K562 (cell line): Measurements from ENCODE around the gene MKRN3.

Experiments used
- ATF1 ChIP-seq, 2 experiments: fragments of 450-650 bp in 1 of 2; IDR thresholded peaks; 2 replicates each; pipeline ENCODE4 v1.6.1; 2016; ENCODE audit warnings: missing compliant biosample characterization in 1 of 2, missing genetic modification characterization in 1 of 2
- CBFA2T2 ChIP-seq: fragments of 450-650 bp; conservative IDR thresholded peaks from 2 replicates; pipeline ENCODE4 v1.6.1; 2017; ENCODE audit warnings: mild to moderate bottlenecking
- CBX1 ChIP-seq: sonication (generic); IDR thresholded peaks from 2 replicates; pipeline ENCODE4 v1.6.1; 2016; ENCODE audit warnings: antibody characterized with exemption, low read depth, mild to moderate bottlenecking
- DNMT1 ChIP-seq: fragments of 450-650 bp; IDR thresholded peaks from 2 replicates; pipeline ENCODE4 v1.6.1; 2016; ENCODE audit warnings: antibody characterized with exemption, mild to moderate bottlenecking
- HDAC1 ChIP-seq, 2 experiments: fragments of 450-650 bp; IDR thresholded peaks; 2 replicates each; pipeline ENCODE4 v1.6.1; 2016 to 2017; ENCODE audit warnings: inconsistent platforms in 1 of 2, mild to moderate bottlenecking in 1 of 2, moderate library complexity in 1 of 2
- KLF1 ChIP-seq: fragments of 450-650 bp; IDR thresholded peaks from 2 replicates; pipeline ENCODE4 v1.6.1; 2016; ENCODE audit warnings: missing genetic modification characterization, missing compliant biosample characterization
- NCOR1 ChIP-seq: fragments of 450-650 bp; IDR thresholded peaks from 2 replicates; pipeline ENCODE4 v1.6.1; 2016; ENCODE audit warnings: mild to moderate bottlenecking, moderate library complexity
- NFYB ChIP-seq: IDR thresholded peaks from 2 replicates; pipeline ENCODE4 v1.6.1; 2011; ENCODE audit warnings: mild to moderate bottlenecking, moderate library complexity; ENCODE audit not compliant: insufficient read length; ENCODE audit errors: extremely low read depth
- NRF1 ChIP-seq, 2 experiments: fragments of 450-650 bp; IDR thresholded peaks in 1 of 2; conservative IDR thresholded peaks in 1 of 2; 2 replicates each; pipeline ENCODE4 v1.6.1; 2014; ENCODE audit warnings: mild to moderate bottlenecking in 2 of 2
- SPI1 ChIP-seq: IDR thresholded peaks from 2 replicates; pipeline ENCODE4 v1.6.1; 2011; ENCODE audit warnings: low read depth, low read length, control low read depth, borderline replicate concordance
- SRSF1 ChIP-seq: fragments of 200-400 bp; formaldehyde crosslinking; IDR thresholded peaks from 2 replicates; pipeline ENCODE4 v1.6.1; 2017; ENCODE audit warnings: mild to moderate bottlenecking, low read depth, low read length, moderate library complexity
- ZNF121 ChIP-seq: sonication (generic); formaldehyde crosslinking; conservative IDR thresholded peaks from 2 replicates; pipeline ENCODE4 v1.8.0; 2022; ENCODE audit warnings: missing genetic modification reagents
- TF ChIP-seq, protein P1 (sequence below): fragments of 450-650 bp; IDR thresholded peaks from 2 replicates; pipeline ENCODE4 v1.6.1; 2018; ENCODE audit not compliant: partially characterized antibody
- TF ChIP-seq, protein P2 (sequence below), 2 experiments: fragments of 450-650 bp in 1 of 2; sonication (generic) in 1 of 2; formaldehyde crosslinking; conservative IDR thresholded peaks; 2 replicates each; pipeline versions ENCODE4 v1.4.0 to v1.8.1; 2020 to 2022; ENCODE audit warnings: mild to moderate bottlenecking in 1 of 2, missing genetic modification reagents in 1 of 2

DNA sequence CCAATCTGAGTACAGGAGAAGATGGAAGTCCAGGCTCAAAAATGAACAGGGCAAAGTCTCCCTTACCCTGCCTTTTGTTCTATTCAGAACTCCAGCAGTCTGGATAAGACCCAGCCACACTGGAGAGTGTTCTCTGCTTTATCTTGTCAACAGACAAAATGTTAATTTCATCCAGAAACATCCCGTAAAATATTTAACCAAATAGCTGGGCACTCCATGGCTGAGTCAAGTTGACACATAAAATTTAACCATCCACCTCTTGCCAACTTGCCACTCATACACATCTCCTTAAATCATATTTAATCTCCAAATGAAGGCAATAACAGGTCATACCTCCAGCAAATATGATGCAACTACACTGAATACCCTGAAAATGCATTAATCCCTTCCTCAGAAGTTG, 33.6 kb downstream of the MKRN3 start:
- TF ChIP-seq ZNF121 (CRISPR knock-in tag) = no peak
- TF ChIP-seq NCOR1 = no peak
- TF ChIP-seq, protein P1, sequence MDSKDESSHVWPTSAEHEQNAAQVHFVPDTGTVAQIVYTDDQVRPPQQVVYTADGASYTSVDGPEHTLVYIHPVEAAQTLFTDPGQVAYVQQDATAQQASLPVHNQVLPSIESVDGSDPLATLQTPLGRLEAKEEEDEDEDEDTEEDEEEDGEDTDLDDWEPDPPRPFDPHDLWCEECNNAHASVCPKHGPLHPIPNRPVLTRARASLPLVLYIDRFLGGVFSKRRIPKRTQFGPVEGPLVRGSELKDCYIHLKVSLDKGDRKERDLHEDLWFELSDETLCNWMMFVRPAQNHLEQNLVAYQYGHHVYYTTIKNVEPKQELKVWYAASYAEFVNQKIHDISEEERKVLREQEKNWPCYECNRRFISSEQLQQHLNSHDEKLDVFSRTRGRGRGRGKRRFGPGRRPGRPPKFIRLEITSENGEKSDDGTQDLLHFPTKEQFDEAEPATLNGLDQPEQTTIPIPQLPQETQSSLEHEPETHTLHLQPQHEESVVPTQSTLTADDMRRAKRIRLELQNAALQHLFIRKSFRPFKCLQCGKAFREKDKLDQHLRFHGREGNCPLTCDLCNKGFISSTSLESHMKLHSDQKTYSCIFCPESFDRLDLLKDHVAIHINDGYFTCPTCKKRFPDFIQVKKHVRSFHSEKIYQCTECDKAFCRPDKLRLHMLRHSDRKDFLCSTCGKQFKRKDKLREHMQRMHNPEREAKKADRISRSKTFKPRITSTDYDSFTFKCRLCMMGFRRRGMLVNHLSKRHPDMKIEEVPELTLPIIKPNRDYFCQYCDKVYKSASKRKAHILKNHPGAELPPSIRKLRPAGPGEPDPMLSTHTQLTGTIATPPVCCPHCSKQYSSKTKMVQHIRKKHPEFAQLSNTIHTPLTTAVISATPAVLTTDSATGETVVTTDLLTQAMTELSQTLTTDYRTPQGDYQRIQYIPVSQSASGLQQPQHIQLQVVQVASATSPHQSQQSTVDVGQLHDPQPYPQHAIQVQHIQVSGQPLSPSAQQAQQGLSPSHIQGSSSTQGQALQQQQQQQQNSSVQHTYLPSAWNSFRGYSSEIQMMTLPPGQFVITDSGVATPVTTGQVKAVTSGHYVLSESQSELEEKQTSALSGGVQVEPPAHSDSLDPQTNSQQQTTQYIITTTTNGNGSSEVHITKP = no peak
- TF ChIP-seq SRSF1 = no peak
- no peak for TF ChIP-seq NFYB
- no peak for TF ChIP-seq ATF1 (CRISPR knock-in tag; IDR thresholded peaks at IDR 0.05)
- TF ChIP-seq ATF1 (tag; IDR thresholded peaks at IDR 0.05) = no peak
- no peak for TF ChIP-seq CBFA2T2
- TF ChIP-seq CBX1 = no peak
- no peak for TF ChIP-seq DNMT1
- TF ChIP-seq HDAC1 (IDR thresholded peaks at IDR 0.05) = no peak
- no peak for TF ChIP-seq KLF1 (tag)
- TF ChIP-seq, protein P2, sequence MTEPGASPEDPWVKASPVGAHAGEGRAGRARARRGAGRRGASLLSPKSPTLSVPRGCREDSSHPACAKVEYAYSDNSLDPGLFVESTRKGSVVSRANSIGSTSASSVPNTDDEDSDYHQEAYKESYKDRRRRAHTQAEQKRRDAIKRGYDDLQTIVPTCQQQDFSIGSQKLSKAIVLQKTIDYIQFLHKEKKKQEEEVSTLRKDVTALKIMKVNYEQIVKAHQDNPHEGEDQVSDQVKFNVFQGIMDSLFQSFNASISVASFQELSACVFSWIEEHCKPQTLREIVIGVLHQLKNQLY (CRISPR knock-in tag; conservative IDR thresholded peaks at IDR 0.05) = no peak
- no peak for TF ChIP-seq NRF1 (conservative IDR thresholded peaks at IDR 0.05 in 1 of 2, IDR thresholded peaks at IDR 0.05 in 1 of 2)
- no peak for TF ChIP-seq SPI1
